C4-2B (cell line): Measurements from ENCODE around the gene NMBR.
"Not testable (repeated sequence)": the region's sequence is repeated elsewhere in the genome, so short reads cannot be mapped to it uniquely, and the experiment has no call there.

ENCODE experiments used
- H3K27ac ChIP-seq: fragments of 450-650 bp; 2 replicates; pipeline ENCODE4 v1.5.1; 2017
- CTCF ChIP-seq: fragments of 450-650 bp; conservative IDR thresholded peaks from 2 replicates; pipeline ENCODE4 v1.5.1; 2017; ENCODE audit warnings: mild to moderate bottlenecking
- ZFX ChIP-seq: fragments of 450-650 bp; IDR thresholded peaks from 2 replicates; pipeline ENCODE4 v1.6.1; 2017

Gene NMBR

GRCh38 chr6:142155091-142155490 lies 8.2 kb upstream of the NMBR start:
- TF ChIP-seq ZFX, result no peak
- no peak for TF ChIP-seq CTCF
- no peak overlapping the region for H3K27ac ChIP-seq

GRCh38 chr6:142154336-142154735 lies 7.4 kb upstream of the NMBR start:
- TF ChIP-seq CTCF (no peak), ZFX (no peak)
- no peak overlapping the region for H3K27ac ChIP-seq

- no peak for TF ChIP-seq ZFX
- TF ChIP-seq CTCF, result no peak
Measured at GRCh38 chr6:142153196-142153595, 6.3 kb upstream of the NMBR start.

GRCh38 chr6:142152746-142153145 lies 5.8 kb upstream of the NMBR start:
- TF ChIP-seq ZFX, result no peak
- no peak for TF ChIP-seq CTCF
- H3K27ac ChIP-seq, result no peak overlapping the region

More at GRCh38 chr6:142153196-142153595, 6.3 kb upstream of the NMBR start:
- H3K27ac ChIP-seq, result no peak overlapping the region

- not testable (repeated sequence) for H3K27ac ChIP-seq
Measured at GRCh38 chr6:142141531-142141930, 5.4 kb downstream of the NMBR start.

GRCh38 chr6:142138876-142139275 lies 8.0 kb downstream of the NMBR start:
- H3K27ac ChIP-seq, result no peak overlapping the region
- TF ChIP-seq ZFX (no peak), CTCF (no peak)

GRCh38 chr6:142132625-142133024 lies 14.3 kb downstream of the NMBR start, which contains the start of gene GJE1:
GJE1 (plus strand) TSS chr6:142132925; CDS start chr6:142133159, 234 bp downstream.
- no peak within 1 kb of the TSS for H3K27ac ChIP-seq
- TF ChIP-seq ZFX (no peak), CTCF (no peak)

- H3K27ac ChIP-seq, result no peak overlapping the region
- TF ChIP-seq ZFX, result no peak
- TF ChIP-seq CTCF, result no peak
Measured at GRCh38 chr6:142130814-142131213, 16.1 kb downstream of the NMBR start.
